ENCODE data around the gene SETD6.
"Not testable (repeated sequence)": the region's sequence is repeated elsewhere in the genome, so short reads cannot be mapped to it uniquely, and the experiment has no call there.

SETD6 gene

DNA sequence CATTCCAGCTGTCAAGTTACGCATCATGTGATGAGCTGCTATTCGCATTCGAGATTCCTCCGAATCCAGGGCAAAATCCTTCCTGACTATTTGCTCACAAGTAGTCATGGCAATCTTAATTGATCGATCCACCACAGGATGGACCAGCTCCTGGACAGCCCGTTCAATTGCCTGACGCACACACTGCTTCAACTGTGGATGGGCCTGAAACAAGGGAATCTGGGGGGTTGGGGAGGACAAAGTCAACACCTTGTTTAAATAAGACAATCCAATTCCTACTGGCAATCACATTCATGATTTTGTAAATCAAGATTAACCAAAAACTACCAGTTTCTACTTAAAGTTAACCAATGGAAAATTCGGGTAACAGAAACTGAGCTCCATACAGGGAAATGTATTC lies 28.4 kb downstream of the SETD6 start:
- no peak for DNase-seq

DNA sequence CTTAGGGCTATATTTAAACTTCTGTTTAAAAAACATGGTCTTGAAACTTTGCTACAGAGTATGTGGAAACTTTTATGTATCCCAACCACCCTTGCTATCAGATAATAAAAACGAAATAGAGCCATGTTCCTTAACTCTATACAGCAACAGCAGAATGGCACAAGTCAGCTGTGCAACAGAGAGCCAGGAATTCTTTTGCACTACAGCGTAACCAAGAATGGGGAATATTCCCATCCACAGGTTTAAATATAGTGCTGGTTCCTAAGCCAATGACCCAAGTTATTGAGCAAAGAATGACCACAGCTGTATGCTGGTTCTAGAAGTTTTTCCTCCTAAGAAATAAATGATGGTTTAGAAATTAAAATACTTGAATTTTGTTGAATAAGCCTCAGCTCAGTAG lies 33.1 kb downstream of the SETD6 start:
- DNase-seq = no peak

DNA sequence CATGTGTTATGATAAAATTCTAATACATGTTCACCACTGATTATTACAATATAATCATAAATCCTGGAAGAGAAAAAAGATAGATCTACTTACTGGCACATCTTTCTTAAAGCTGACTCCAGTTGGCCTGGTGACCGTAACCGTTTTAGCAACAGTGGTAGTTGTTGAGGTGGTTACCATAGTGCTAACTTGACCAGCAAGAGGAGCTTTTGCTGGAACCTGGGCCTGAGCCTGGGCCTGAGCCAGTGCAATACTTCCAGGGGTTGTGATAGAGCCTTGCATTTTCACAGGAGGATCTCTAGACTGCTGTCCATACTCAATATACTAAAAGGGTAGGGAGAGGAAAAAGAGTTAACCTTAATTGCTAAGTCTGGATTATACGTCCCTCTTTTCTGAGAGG lies 36.2 kb downstream of the SETD6 start:
- DNase-seq = no peak

DNA sequence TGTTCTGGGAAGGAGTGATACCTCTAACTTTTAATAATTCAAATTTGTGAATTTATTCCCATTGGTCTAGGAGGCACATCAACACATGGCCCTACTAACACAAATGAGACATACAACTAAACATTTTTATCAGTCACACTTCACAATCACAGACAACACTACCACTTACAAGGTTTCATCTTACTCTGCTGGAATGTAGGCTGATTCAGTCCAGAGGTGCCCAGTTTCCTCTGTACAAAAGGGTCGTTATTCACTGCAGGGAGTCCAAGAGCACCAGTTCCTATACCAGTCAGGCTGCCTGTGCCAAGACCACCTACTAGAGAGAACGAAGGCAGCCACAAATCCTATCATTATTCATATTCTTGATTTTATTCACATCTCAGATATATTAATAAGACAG lies 41.4 kb downstream of the SETD6 start:
- DNase-seq = no peak

DNA sequence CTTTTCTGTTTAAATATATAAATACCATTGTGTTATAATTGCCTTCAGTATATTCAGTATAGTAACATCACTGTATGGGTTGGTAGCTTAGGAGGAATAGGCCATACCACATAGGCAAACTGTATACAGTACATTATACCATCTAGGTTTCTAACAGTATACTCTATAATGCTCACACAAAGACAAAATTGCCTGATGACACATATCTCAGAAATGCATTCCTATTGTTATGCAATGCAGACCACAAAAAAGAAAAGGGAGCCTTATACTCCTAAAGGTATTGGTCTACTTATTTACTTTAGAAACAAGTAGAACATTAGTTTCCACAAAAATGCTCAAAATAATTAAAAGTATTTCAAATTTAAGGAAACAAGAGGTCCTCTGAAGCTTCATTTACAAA lies 47.9 kb downstream of the SETD6 start:
- DNase-seq = no peak

DNA sequence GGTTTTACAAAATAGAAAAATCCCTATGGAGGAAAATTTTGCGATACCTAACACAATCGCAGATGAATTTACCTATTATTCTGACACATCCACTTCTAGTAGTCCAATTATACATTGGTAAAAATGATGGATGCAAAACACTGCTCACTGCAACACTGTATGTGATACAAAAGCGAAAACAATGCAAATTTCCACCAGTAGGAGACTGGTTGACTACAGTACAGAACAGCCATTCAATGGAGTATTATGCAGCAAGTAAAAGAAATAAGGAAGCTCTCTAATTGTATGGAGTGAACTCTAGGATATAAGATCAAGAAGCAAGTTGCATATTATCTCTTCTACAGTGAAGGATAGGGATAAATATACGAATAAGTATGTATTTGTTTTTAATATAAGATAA lies 48.5 kb downstream of the SETD6 start:
- no peak for DNase-seq

DNA sequence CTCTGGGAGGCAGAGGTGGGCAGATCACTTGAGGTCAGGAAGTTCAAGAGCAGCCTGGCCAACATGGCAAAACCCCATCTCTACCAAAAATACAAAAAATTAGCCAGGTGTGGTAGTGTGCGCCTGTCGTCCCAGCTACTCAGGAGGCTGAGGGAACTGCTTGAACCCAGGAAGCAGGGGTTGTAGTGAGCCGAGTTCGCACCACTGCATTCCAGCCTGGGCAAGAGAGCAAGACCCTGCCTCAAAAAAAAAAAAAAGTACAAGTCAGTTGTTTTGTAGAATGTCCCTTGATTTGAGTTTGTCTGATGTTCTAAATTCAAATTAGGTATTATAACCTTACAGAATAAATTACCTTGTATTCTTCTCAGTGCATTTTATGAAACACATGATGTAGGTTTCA lies 50.4 kb downstream of the SETD6 start:
- not testable (repeated sequence) for DNase-seq

Data from NCI-H1417 treated with DMSO at 0.1 percent for 48 hours (cell line).